NCI-H2107 treated with DMSO at 0.1 percent for 48 hours (cell line): ENCODE results near the gene ERN1.
A peak's percentile ranks its signal among the peaks of the same experiment; 100 is the strongest.

Source experiments
- DNase-seq: peaks from one replicate; lab custom pipeline; 2025; ENCODE audit not compliant: unreplicated experiment; lab: John Stamatoyannopoulos, UW

The ERN1 gene

GRCh38 chr17:64111831-64112230 lies 18.1 kb downstream of the ERN1 start:
- no peak for DNase-seq

- no peak for DNase-seq
These were observed 19.4 kb downstream of the ERN1 start for GRCh38 chr17:64110379-64111152.

GRCh38 chr17:64109400-64109799 lies 20.5 kb downstream of the ERN1 start:
- DNase-seq, result no peak

GRCh38 chr17:64107500-64108236 lies 22.3 kb downstream of the ERN1 start:
- DNase-seq, result peak; percentile 29

GRCh38 chr17:64106918-64107317 lies 23.0 kb downstream of the ERN1 start:
- no peak for DNase-seq

- DNase-seq, result no peak
These were observed 26.3 kb downstream of the ERN1 start for GRCh38 chr17:64103391-64104364.

- DNase-seq, result no peak
These were observed 27.1 kb downstream of the ERN1 start for GRCh38 chr17:64102627-64103390.

GRCh38 chr17:64099543-64099942 lies 30.4 kb downstream of the ERN1 start:
- no peak for DNase-seq

- DNase-seq, result no peak
These were observed 32.6 kb downstream of the ERN1 start for GRCh38 chr17:64097196-64097936.

GRCh38 chr17:64096037-64096436 lies 33.9 kb downstream of the ERN1 start:
- no peak for DNase-seq

GRCh38 chr17:64095144-64095882 lies 34.6 kb downstream of the ERN1 start:
- peak; percentile 57 for DNase-seq

GRCh38 chr17:64094412-64094811 lies 35.5 kb downstream of the ERN1 start:
- no peak for DNase-seq

- DNase-seq, result no peak
These were observed 36.9 kb downstream of the ERN1 start for GRCh38 chr17:64092952-64093451.

GRCh38 chr17:64092113-64092512 lies 37.8 kb downstream of the ERN1 start:
- no peak for DNase-seq

- DNase-seq, result no peak
These were observed 38.4 kb downstream of the ERN1 start for GRCh38 chr17:64091571-64091970.

GRCh38 chr17:64091116-64091515 lies 38.8 kb downstream of the ERN1 start:
- DNase-seq, result no peak

GRCh38 chr17:64090144-64090543 lies 39.8 kb downstream of the ERN1 start:
- DNase-seq, result no peak

- no peak for DNase-seq
These were observed 42.5 kb downstream of the ERN1 start for GRCh38 chr17:64087252-64088005.
